Small intestine (tissue), 7 donors: ENCODE data around the gene MIXL1. TPM values are rescaled to one million over a fixed set of nuclear protein-coding genes. Genes with fewer than 3 reads are reported as not detected.
A peak's percentile ranks its signal among the peaks of the same experiment; 100 is the strongest.

Source experiments
- DNase-seq, 2 donors: peaks; one replicate each; pipeline versions ENCODE4 v3.0.0 to v3.0.0-alpha.2; 2013
- FAIRE-seq: peaks from 2 replicates; lab custom pipeline; 2012; peaks lifted over from hg19 to GRCh38; lab: Jason Lieb, UNC
- H3K27ac ChIP-seq, 3 donors: one replicate each; pipeline ENCODE4 v1.5.1; 2013; ENCODE audit warnings: low read length in 2 of 3, mild to moderate bottlenecking in 2 of 3, control low read depth in 1 of 3, inconsistent platforms in 1 of 3, low read depth in 1 of 3, moderate library complexity in 1 of 3
- H3K27me3 ChIP-seq, 3 donors: one replicate each; pipeline ENCODE4 v1.6.1; 2013; ENCODE audit warnings: low read length in 3 of 3, inconsistent platforms in 1 of 3; ENCODE audit not compliant: control insufficient read depth in 3 of 3, insufficient read depth in 3 of 3
- H3K36me3 ChIP-seq, 3 donors: one replicate each; pipeline ENCODE4 v1.6.1; 2013; ENCODE audit warnings: low read length in 3 of 3, inconsistent platforms in 1 of 3, low read depth in 1 of 3, mild to moderate bottlenecking in 1 of 3, moderate library complexity in 1 of 3; ENCODE audit not compliant: control insufficient read depth in 3 of 3, insufficient read depth in 2 of 3
- H3K4me1 ChIP-seq, 3 donors: one replicate each; pipeline ENCODE4 v1.6.1; 2013; ENCODE audit warnings: low read length in 2 of 3, inconsistent platforms in 1 of 3, low read depth in 1 of 3, mild to moderate bottlenecking in 1 of 3, moderate library complexity in 1 of 3; ENCODE audit not compliant: control insufficient read depth in 3 of 3, insufficient read depth in 2 of 3
- H3K4me3 ChIP-seq, 3 donors: one replicate each; pipeline ENCODE4 v1.5.1; 2013; ENCODE audit warnings: low read length in 3 of 3, control low read depth in 1 of 3, inconsistent platforms in 1 of 3, low read depth in 1 of 3, mild to moderate bottlenecking in 1 of 3, moderate library complexity in 1 of 3
- H3K9me3 ChIP-seq, 2 donors: one replicate each; pipeline ENCODE4 v1.6.1; 2013; ENCODE audit warnings: low read depth in 1 of 2, low read length in 1 of 2; ENCODE audit not compliant: control insufficient read depth in 2 of 2, insufficient read depth in 1 of 2
- WGBS, 3 donors: extraction: QIAGEN DNeasy Blood & Tissue Kit; methylation state at CpG; one replicate each; pipeline ENCODE4 v1.1.7; 2013; 5-methylcytosine and 5-hydroxymethylcytosine counted together
- polyA plus RNA-seq, 4 donors: library from polyadenylated mRNA; stranded (reverse) in 3 of 4; unstranded in 1 of 4; fragments of 200-250 nt in 3 of 4; fragments of 120-200 nt in 1 of 4; gene quantifications; one replicate each; pipeline versions ENCODE4 v1.2.1 to v1.2.3, GENCODE V29; 2013
- donor health status: healthy with polysubstance abuse.
- donor health status: control.
- donor health status: control.
- donor health status: Bipolar disorder and iron deficiency.
- donor health status: healthy.

MIXL1 gene
- polyA plus RNA-seq, 4 donors, result 0.06 to 1.1 (median 0.15) TPM; not detected in 1

GRCh38 chr1:226222686-226223085 lies 778 bp upstream of the MIXL1 start:
- Histone ChIP-seq H3K4me3 (no peak overlapping the region), H3K27me3 (peaks cover 0 to 18% (median 4%) of the 10 kb centered on the region in 3 donors), H3K36me3 (no peaks in the 10 kb centered on the region), H3K9me3 (no peaks in the 10 kb centered on the region), H3K4me1 (no peaks in the 10 kb centered on the region), H3K27ac (no peak overlapping the region)
- FAIRE-seq, result no peak
- WGBS, 3 donors, result 83 to 87% (median 87%) methylated on average over 10 of the region's 10 CpGs
- no peak for DNase-seq

- Histone ChIP-seq H3K4me3 (peak overlapping the region; percentile 13 to 45 (median 27)), H3K4me1 (no peaks in the 10 kb centered on the region), H3K27me3 (peaks cover 0 to 18% (median 4%) of the 10 kb centered on the region in 3 donors), H3K9me3 (no peaks in the 10 kb centered on the region), H3K36me3 (peaks cover 0 to 2% (median 0%) of the 10 kb centered on the region in 3 donors), H3K27ac (peak overlapping the region in 1 of 3 donors; percentile 34)
- FAIRE-seq, result no peak
- 1 to 3% (median 2%) methylated on average over 34 to 55 of the region's 55 CpGs for WGBS, 3 donors
- peak; percentile 55 to 62 for DNase-seq
Measured at GRCh38 chr1:226223786-226224244, 351 bp downstream of the MIXL1 start.

- no peak overlapping the region for H3K4me3 ChIP-seq
- H3K9me3 ChIP-seq, result no peaks in the 10 kb centered on the region
- WGBS, 3 donors, result 86 to 92% (median 90%) methylated on average over 3 of the region's 3 CpGs
- DNase-seq (no peak), FAIRE-seq (no peak)
- peaks cover 0 to 2% (median 0%) of the 10 kb centered on the region in 3 donors for H3K36me3 ChIP-seq
- no peak overlapping the region for H3K27ac ChIP-seq
- H3K27me3 ChIP-seq, result peaks cover 0 to 18% (median 4%) of the 10 kb centered on the region in 3 donors
- H3K4me1 ChIP-seq, result no peaks in the 10 kb centered on the region
Measured at GRCh38 chr1:226226601-226227000, 3.1 kb downstream of the MIXL1 start.

GRCh38 chr1:226233293-226233692 lies 9.8 kb downstream of the MIXL1 start:
- DNase-seq (no peak), FAIRE-seq (no peak)
- Histone ChIP-seq H3K4me3 (no peak overlapping the region), H3K36me3 (peaks cover 2 to 10% (median 4%) of the 10 kb centered on the region in 3 donors), H3K9me3 (no peaks in the 10 kb centered on the region), H3K27ac (no peak overlapping the region), H3K27me3 (no peaks in the 10 kb centered on the region), H3K4me1 (no peaks in the 10 kb centered on the region)
- WGBS, 3 donors, result 85 to 89% (median 86%) methylated on average over 6 of the region's 6 CpGs

- Histone ChIP-seq H3K27ac (no peak overlapping the region), H3K9me3 (no peaks in the 10 kb centered on the region), H3K36me3 (peaks cover 2 to 10% (median 4%) of the 10 kb centered on the region in 3 donors), H3K4me1 (no peaks in the 10 kb centered on the region), H3K4me3 (no peak overlapping the region), H3K27me3 (no peaks in the 10 kb centered on the region)
- WGBS, 3 donors, result 88 to 96% (median 92%) methylated on average over 3 of the region's 3 CpGs
- FAIRE-seq (no peak), DNase-seq (no peak)
Measured at GRCh38 chr1:226233806-226234205, 10.3 kb downstream of the MIXL1 start.

GRCh38 chr1:226236826-226237225 lies 13.4 kb downstream of the MIXL1 start:
- Histone ChIP-seq H3K9me3 (no peaks in the 10 kb centered on the region), H3K4me1 (no peaks in the 10 kb centered on the region), H3K27ac (no peak overlapping the region), H3K27me3 (no peaks in the 10 kb centered on the region), H3K4me3 (no peak overlapping the region), H3K36me3 (peaks cover 2 to 10% (median 4%) of the 10 kb centered on the region in 3 donors)
- DNase-seq (no peak), FAIRE-seq (no peak)
- WGBS, 3 donors, result 93 to 100% (median 93%) methylated on average over 1 of the region's 1 CpG

GRCh38 chr1:226239421-226239820 lies 16.0 kb downstream of the MIXL1 start:
- peaks cover 0 to 8% (median 4%) of the 10 kb centered on the region in 3 donors for H3K36me3 ChIP-seq
- H3K9me3 ChIP-seq, result no peaks in the 10 kb centered on the region
- no peak overlapping the region for H3K27ac ChIP-seq
- DNase-seq (no peak), FAIRE-seq (no peak)
- no peaks in the 10 kb centered on the region for H3K27me3 ChIP-seq
- WGBS, 3 donors, result 96 to 98% (median 97%) methylated on average over 3 of the region's 3 CpGs
- no peaks in the 10 kb centered on the region for H3K4me1 ChIP-seq
- H3K4me3 ChIP-seq, result no peak overlapping the region

GRCh38 chr1:226248091-226248490 lies 24.6 kb downstream of the MIXL1 start:
- no peak for FAIRE-seq
- Histone ChIP-seq H3K27me3 (no peaks in the 10 kb centered on the region), H3K36me3 (peaks cover 0 to 2% (median 2%) of the 10 kb centered on the region in 3 donors), H3K4me3 (no peak overlapping the region), H3K4me1 (no peaks in the 10 kb centered on the region), H3K27ac (no peak overlapping the region), H3K9me3 (no peaks in the 10 kb centered on the region)
- DNase-seq, result no peak
- 55 to 73% (median 65%) methylated on average over 2 of the region's 2 CpGs for WGBS, 3 donors

GRCh38 chr1:226248796-226249195 lies 25.3 kb downstream of the MIXL1 start:
- H3K27me3 ChIP-seq, result no peaks in the 10 kb centered on the region
- no peak overlapping the region for H3K4me3 ChIP-seq
- no peak overlapping the region for H3K27ac ChIP-seq
- no peak for FAIRE-seq
- DNase-seq, result no peak
- no peaks in the 10 kb centered on the region for H3K9me3 ChIP-seq
- no peaks in the 10 kb centered on the region for H3K4me1 ChIP-seq
- peaks cover 0 to 5% (median 2%) of the 10 kb centered on the region in 3 donors for H3K36me3 ChIP-seq
- 81 to 88% (median 85%) methylated on average over 3 of the region's 3 CpGs for WGBS, 3 donors
